ENCODE data around the gene PSMA3. TPM values are rescaled to one million over a fixed set of nuclear protein-coding genes. Genes with fewer than 3 reads are reported as not detected.

PSMA3 gene
- polyA plus RNA-seq, 1 donor from 2014 or later: 198 TPM

DNA sequence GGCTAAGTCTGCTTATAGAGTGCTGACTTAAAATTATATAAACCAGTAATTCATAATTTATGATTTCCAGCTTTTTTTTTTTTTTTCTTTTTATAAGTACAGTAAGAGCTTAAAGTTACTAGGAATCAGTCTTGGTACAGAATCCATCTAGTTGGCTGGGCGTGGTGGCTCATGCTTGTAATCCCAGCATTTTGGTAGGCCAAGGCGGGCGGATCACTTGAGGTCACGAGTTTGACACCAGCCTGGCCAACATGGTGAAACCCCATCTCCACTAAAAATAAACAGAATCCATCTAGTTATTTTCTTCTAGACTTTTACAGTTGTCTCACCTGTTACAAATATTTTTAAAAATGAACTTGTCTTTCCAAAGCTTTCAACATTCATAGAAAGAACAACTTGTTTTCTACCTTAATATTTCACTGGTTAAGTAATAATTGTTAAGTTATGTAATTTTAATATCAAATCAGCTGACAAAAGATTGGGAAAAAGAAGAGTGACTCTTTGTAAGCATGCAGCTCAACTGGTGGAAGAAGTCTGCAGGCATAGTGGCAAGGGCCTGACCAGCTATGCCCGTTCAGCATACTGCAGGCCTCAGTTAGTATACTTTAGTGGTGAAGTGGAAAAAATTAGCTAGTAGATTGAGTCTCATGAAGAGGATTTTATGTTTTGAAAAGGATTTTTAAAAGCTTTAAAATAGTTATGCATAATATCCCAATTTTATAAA lies 17.4 kb upstream of the PSMA3 start:
- Histone ChIP-seq H3K4me2 (ENCODE audit: low read length) (no peak overlapping the region), H3F3A (ENCODE audit: insufficient read depth, low read length, poor library complexity, severe bottlenecking) (no peaks in the 10 kb centered on the region), H3K27ac (ENCODE audit: low read length) (no peak overlapping the region), H3K9ac (ENCODE audit: low read length) (no peak overlapping the region), H3K9me2 (ENCODE audit: insufficient read depth, low read length) (no peaks in the 10 kb centered on the region), H3K36me3 (ENCODE audit: insufficient read depth, low read length) (no peaks in the 10 kb centered on the region), H3K27me3 (ENCODE audit: insufficient read depth, low read depth, low read length) (no peaks in the 10 kb centered on the region), H3K79me2 (replicated peaks; ENCODE audit: insufficient read depth, low read length) (no peaks in the 10 kb centered on the region), H4K20me1 (ENCODE audit: insufficient read depth) (no peaks in the 10 kb centered on the region), H3K9me3 (ENCODE audit: low read length) (no peaks in the 10 kb centered on the region), H2AFZ (ENCODE audit: low read depth, low read length) (no peak overlapping the region), H3K4me3 (ENCODE audit: low read length) (no peak overlapping the region)
- no peak for TF ChIP-seq EZH2 (IDR thresholded peaks at IDR 0.05; ENCODE audit: borderline replicate concordance, insufficient read depth, low read length, poor library complexity, severe bottlenecking)
- TF ChIP-seq, protein P1, sequence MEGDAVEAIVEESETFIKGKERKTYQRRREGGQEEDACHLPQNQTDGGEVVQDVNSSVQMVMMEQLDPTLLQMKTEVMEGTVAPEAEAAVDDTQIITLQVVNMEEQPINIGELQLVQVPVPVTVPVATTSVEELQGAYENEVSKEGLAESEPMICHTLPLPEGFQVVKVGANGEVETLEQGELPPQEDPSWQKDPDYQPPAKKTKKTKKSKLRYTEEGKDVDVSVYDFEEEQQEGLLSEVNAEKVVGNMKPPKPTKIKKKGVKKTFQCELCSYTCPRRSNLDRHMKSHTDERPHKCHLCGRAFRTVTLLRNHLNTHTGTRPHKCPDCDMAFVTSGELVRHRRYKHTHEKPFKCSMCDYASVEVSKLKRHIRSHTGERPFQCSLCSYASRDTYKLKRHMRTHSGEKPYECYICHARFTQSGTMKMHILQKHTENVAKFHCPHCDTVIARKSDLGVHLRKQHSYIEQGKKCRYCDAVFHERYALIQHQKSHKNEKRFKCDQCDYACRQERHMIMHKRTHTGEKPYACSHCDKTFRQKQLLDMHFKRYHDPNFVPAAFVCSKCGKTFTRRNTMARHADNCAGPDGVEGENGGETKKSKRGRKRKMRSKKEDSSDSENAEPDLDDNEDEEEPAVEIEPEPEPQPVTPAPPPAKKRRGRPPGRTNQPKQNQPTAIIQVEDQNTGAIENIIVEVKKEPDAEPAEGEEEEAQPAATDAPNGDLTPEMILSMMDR (IDR thresholded peaks at IDR 0.05; ENCODE audit: poor library complexity, severe bottlenecking): no peak
- no peak for TF ChIP-seq POLR2AphosphoS5 (IDR thresholded peaks at IDR 0.05)
- no peak for TF ChIP-seq MXI1 (conservative IDR thresholded peaks at IDR 0.05; ENCODE audit: poor library complexity, severe bottlenecking)
- no peak for TF ChIP-seq TAF1 (IDR thresholded peaks at IDR 0.05; ENCODE audit: low read depth)
- no peak for TF ChIP-seq RAD21 (conservative IDR thresholded peaks at IDR 0.05)
- TF ChIP-seq EP300 (conservative IDR thresholded peaks at IDR 0.05; ENCODE audit: poor library complexity, severe bottlenecking): no peak
- TF ChIP-seq SMC3 (conservative IDR thresholded peaks at IDR 0.05; ENCODE audit: poor library complexity): no peak
- TF ChIP-seq, protein P2, sequence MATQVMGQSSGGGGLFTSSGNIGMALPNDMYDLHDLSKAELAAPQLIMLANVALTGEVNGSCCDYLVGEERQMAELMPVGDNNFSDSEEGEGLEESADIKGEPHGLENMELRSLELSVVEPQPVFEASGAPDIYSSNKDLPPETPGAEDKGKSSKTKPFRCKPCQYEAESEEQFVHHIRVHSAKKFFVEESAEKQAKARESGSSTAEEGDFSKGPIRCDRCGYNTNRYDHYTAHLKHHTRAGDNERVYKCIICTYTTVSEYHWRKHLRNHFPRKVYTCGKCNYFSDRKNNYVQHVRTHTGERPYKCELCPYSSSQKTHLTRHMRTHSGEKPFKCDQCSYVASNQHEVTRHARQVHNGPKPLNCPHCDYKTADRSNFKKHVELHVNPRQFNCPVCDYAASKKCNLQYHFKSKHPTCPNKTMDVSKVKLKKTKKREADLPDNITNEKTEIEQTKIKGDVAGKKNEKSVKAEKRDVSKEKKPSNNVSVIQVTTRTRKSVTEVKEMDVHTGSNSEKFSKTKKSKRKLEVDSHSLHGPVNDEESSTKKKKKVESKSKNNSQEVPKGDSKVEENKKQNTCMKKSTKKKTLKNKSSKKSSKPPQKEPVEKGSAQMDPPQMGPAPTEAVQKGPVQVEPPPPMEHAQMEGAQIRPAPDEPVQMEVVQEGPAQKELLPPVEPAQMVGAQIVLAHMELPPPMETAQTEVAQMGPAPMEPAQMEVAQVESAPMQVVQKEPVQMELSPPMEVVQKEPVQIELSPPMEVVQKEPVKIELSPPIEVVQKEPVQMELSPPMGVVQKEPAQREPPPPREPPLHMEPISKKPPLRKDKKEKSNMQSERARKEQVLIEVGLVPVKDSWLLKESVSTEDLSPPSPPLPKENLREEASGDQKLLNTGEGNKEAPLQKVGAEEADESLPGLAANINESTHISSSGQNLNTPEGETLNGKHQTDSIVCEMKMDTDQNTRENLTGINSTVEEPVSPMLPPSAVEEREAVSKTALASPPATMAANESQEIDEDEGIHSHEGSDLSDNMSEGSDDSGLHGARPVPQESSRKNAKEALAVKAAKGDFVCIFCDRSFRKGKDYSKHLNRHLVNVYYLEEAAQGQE (IDR thresholded peaks at IDR 0.05; ENCODE audit: borderline replicate concordance): no peak

- Histone ChIP-seq H3K9ac (ENCODE audit: low read length) (no peak overlapping the region), H3K4me3 (ENCODE audit: low read length) (no peak overlapping the region), H3F3A (ENCODE audit: insufficient read depth, low read length, poor library complexity, severe bottlenecking) (no peaks in the 10 kb centered on the region), H3K9me2 (ENCODE audit: insufficient read depth, low read length) (no peaks in the 10 kb centered on the region), H3K27ac (ENCODE audit: low read length) (no peak overlapping the region), H3K79me2 (replicated peaks; ENCODE audit: insufficient read depth, low read length) (no peaks in the 10 kb centered on the region), H2AFZ (ENCODE audit: low read depth, low read length) (no peak overlapping the region), H3K27me3 (ENCODE audit: insufficient read depth, low read depth, low read length) (no peaks in the 10 kb centered on the region), H3K9me3 (ENCODE audit: low read length) (no peaks in the 10 kb centered on the region), H4K20me1 (ENCODE audit: insufficient read depth) (no peaks in the 10 kb centered on the region), H3K36me3 (ENCODE audit: insufficient read depth, low read length) (no peaks in the 10 kb centered on the region), H3K4me2 (ENCODE audit: low read length) (no peak overlapping the region)
- no peak for TF ChIP-seq EZH2 (IDR thresholded peaks at IDR 0.05; ENCODE audit: borderline replicate concordance, insufficient read depth, low read length, poor library complexity, severe bottlenecking)
- no peak for TF ChIP-seq EP300 (conservative IDR thresholded peaks at IDR 0.05; ENCODE audit: poor library complexity, severe bottlenecking)
- TF ChIP-seq, protein P2 (IDR thresholded peaks at IDR 0.05; ENCODE audit: borderline replicate concordance): no peak
- TF ChIP-seq MXI1 (conservative IDR thresholded peaks at IDR 0.05; ENCODE audit: poor library complexity, severe bottlenecking): no peak
- no peak for TF ChIP-seq SMC3 (conservative IDR thresholded peaks at IDR 0.05; ENCODE audit: poor library complexity)
- no peak for TF ChIP-seq POLR2AphosphoS5 (IDR thresholded peaks at IDR 0.05)
- TF ChIP-seq RAD21 (conservative IDR thresholded peaks at IDR 0.05): no peak
- TF ChIP-seq, protein P1 (IDR thresholded peaks at IDR 0.05; ENCODE audit: poor library complexity, severe bottlenecking): no peak
- no peak for TF ChIP-seq TAF1 (IDR thresholded peaks at IDR 0.05; ENCODE audit: low read depth)
Measured at GRCh38 chr14:58238252-58239243, 6.1 kb upstream of the PSMA3 start.
